ENCODE data around the gene LRRC8C. TPM values are rescaled to one million over a fixed set of nuclear protein-coding genes. Genes with fewer than 3 reads are reported as not detected.

The LRRC8C gene
- total and polyA plus RNA-seq, 8 donors = 0.63 to 3.5 (median 1.1) TPM

- no peaks in the 10 kb centered on the region for H3K36me3 ChIP-seq
- no peaks in the 10 kb centered on the region for H3K9me3 ChIP-seq
- no peak overlapping the region for H3K4me3 ChIP-seq
- H3K27me3 ChIP-seq = no peaks in the 10 kb centered on the region
- no peaks in the 10 kb centered on the region for H3K4me1 ChIP-seq
- no peak for TF ChIP-seq CTCF (IDR thresholded peaks at IDR 0.05)
- H3K27ac ChIP-seq = no peak overlapping the region
- DNase-seq (no peak), ATAC-seq (no peak), FAIRE-seq (no peak)
- intact Hi-C loops (cut with DNase I) = loop anchor here in 1 of 3 donors (10.0 kb wide), 1 partner anchor 122 kb away; no protein-coding TSS in a partner anchor
- 90 to 91% methylated on average over 3 of the region's 3 CpGs for WGBS, 2 donors
Measured at GRCh38 chr1:89606227-89606980, 26.5 kb upstream of the LRRC8C start.

- intact Hi-C loops (cut with DNase I) = loop anchor here in 1 of 3 donors (10.0 kb wide), 1 partner anchor 122 kb away; no protein-coding TSS in a partner anchor
- DNase-seq (no peak), FAIRE-seq (no peak), ATAC-seq (no peak)
- Histone ChIP-seq H3K9me3 (no peaks in the 10 kb centered on the region), H3K4me3 (no peak overlapping the region), H3K27ac (no peak overlapping the region), H3K36me3 (no peaks in the 10 kb centered on the region), H3K27me3 (no peaks in the 10 kb centered on the region), H3K4me1 (no peaks in the 10 kb centered on the region)
- TF ChIP-seq CTCF (IDR thresholded peaks at IDR 0.05) = no peak
- WGBS, 2 donors = 83 to 87% methylated on average over 2 of the region's 2 CpGs
Measured at GRCh38 chr1:89607156-89607555, 25.8 kb upstream of the LRRC8C start.

- no peak overlapping the region for H3K27ac ChIP-seq
- H3K4me1 ChIP-seq = no peaks in the 10 kb centered on the region
- 78 to 82% methylated on average over 5 of the region's 5 CpGs for whole genome bisulfite sequencing, 2 donors
- FAIRE-seq (no peak), DNase-seq (no peak), ATAC-seq (no peak)
- intact Hi-C loops (cut with DNase I) = loop anchor here in 1 of 3 donors (10.0 kb wide), 1 partner anchor 123 kb away; no protein-coding TSS in a partner anchor
- no peaks in the 10 kb centered on the region for H3K27me3 ChIP-seq
- H3K36me3 ChIP-seq = no peaks in the 10 kb centered on the region
- H3K4me3 ChIP-seq = no peak overlapping the region
- no peak for TF ChIP-seq CTCF (IDR thresholded peaks at IDR 0.05)
- H3K9me3 ChIP-seq = no peaks in the 10 kb centered on the region
Measured at GRCh38 chr1:89607586-89608318, 25.2 kb upstream of the LRRC8C start.

GRCh38 chr1:89608319-89608983 is 24.5 kb upstream of the LRRC8C start:
- no peak overlapping the region for H3K27ac ChIP-seq
- no peak overlapping the region for H3K4me3 ChIP-seq
- TF ChIP-seq CTCF (IDR thresholded peaks at IDR 0.05) = no peak
- no peaks in the 10 kb centered on the region for H3K9me3 ChIP-seq
- no peak for ATAC-seq
- WGBS, 2 donors = 69 to 75% methylated on average over 9 of the region's 9 CpGs
- FAIRE-seq = no peak
- H3K36me3 ChIP-seq = no peaks in the 10 kb centered on the region
- no peaks in the 10 kb centered on the region for H3K27me3 ChIP-seq
- intact Hi-C loops (cut with DNase I) = loop anchor here in 1 of 3 donors (10.0 kb wide), 1 partner anchor 124 kb away; no protein-coding TSS in a partner anchor
- no peaks in the 10 kb centered on the region for H3K4me1 ChIP-seq
- DNase-seq = no peak
